K562 (cell line): ENCODE data around the gene TBL1X. TPM values are rescaled to one million over a fixed set of nuclear protein-coding genes. Genes with fewer than 3 reads are reported as not detected.

Experiments
- ATF1 ChIP-seq, 2 experiments: fragments of 450-650 bp in 1 of 2; IDR thresholded peaks; 2 replicates each; pipeline ENCODE4 v1.6.1; 2016; ENCODE audit warnings: missing compliant biosample characterization in 1 of 2, missing genetic modification characterization in 1 of 2
- BHLHE40 ChIP-seq: IDR thresholded peaks from 2 replicates; pipeline ENCODE4 v1.6.1; 2011; ENCODE audit warnings: low read length, improper control_type of control experiment
- ELF4 ChIP-seq: fragments of 450-650 bp; formaldehyde crosslinking; IDR thresholded peaks from 2 replicates; pipeline ENCODE4 v1.4.0; 2022; ENCODE audit warnings: missing genetic modification characterization
- ESRRB ChIP-seq: fragments of 250-450 bp; sonication (Bioruptor Pico); IDR thresholded peaks from 2 replicates; pipeline ENCODE4 v1.5.0; 2020; ENCODE audit warnings: mild to moderate bottlenecking, moderate library complexity, borderline replicate concordance
- FOXA3 ChIP-seq, 2 experiments: fragments of 450-650 bp in 1 of 2; sonication (generic) in 1 of 2; formaldehyde crosslinking; IDR thresholded peaks in 1 of 2; conservative IDR thresholded peaks in 1 of 2; 2 replicates each; pipeline versions ENCODE4 v1.4.0 to v1.8.0; 2020 to 2022; ENCODE audit warnings: mild to moderate bottlenecking in 2 of 2, missing genetic modification reagents in 1 of 2
- HDAC2 ChIP-seq: fragments of 450-650 bp; IDR thresholded peaks from 2 replicates; pipeline ENCODE4 v1.6.1; 2016; ENCODE audit warnings: mild to moderate bottlenecking
- MIER1 ChIP-seq: fragments of 450-650 bp; IDR thresholded peaks from 2 replicates; pipeline ENCODE4 v1.6.1; 2016; ENCODE audit warnings: antibody characterized with exemption, mild to moderate bottlenecking, low read depth
- MLLT1 ChIP-seq, 2 experiments: fragments of 450-650 bp; IDR thresholded peaks; 2 replicates each; pipeline ENCODE4 v1.6.1; 2016
- NCOR1 ChIP-seq: fragments of 450-650 bp; IDR thresholded peaks from 2 replicates; pipeline ENCODE4 v1.6.1; 2016; ENCODE audit warnings: mild to moderate bottlenecking, moderate library complexity
- NFE2 ChIP-seq: IDR thresholded peaks from 2 replicates; pipeline ENCODE4 v1.6.1; 2014; ENCODE audit warnings: antibody characterized with exemption, low read depth
- NFIX ChIP-seq: fragments of 250-450 bp; sonication (Bioruptor Pico); IDR thresholded peaks from 2 replicates; pipeline ENCODE4 v1.4.0; 2020; ENCODE audit warnings: low read depth, mild to moderate bottlenecking, moderate library complexity
- RREB1 ChIP-seq: fragments of 250-450 bp; sonication (Bioruptor Pico); IDR thresholded peaks from 2 replicates; pipeline ENCODE4 v1.4.0; 2020
- SAP30 ChIP-seq: fragments of 200-600 bp; sonication (generic); IDR thresholded peaks from 2 replicates; pipeline ENCODE4 v1.6.1; 2012; ENCODE audit warnings: borderline replicate concordance, low read depth, mild to moderate bottlenecking, moderate library complexity, low read length, control low read depth, inconsistent platforms; ENCODE audit not compliant: insufficient read depth, poor library complexity, severe bottlenecking
- TBL1XR1 ChIP-seq, 2 experiments: IDR thresholded peaks; 2 replicates each; pipeline ENCODE4 v1.6.1; 2012; ENCODE audit warnings: improper control_type of control experiment in 2 of 2, low read length in 2 of 2, mild to moderate bottlenecking in 1 of 2
- ZBTB12 ChIP-seq: fragments of 250-450 bp; sonication (Bioruptor Pico); IDR thresholded peaks from 2 replicates; pipeline ENCODE4 v1.4.0; 2020
- ZNF124 ChIP-seq: sonication (generic); formaldehyde crosslinking; IDR thresholded peaks from 2 replicates; pipeline ENCODE4 v1.8.1; 2022; ENCODE audit warnings: missing genetic modification reagents
- ZNF146 ChIP-seq: IDR thresholded peaks from one replicate; pipeline ENCODE4 v1.6.1; 2018; ENCODE audit warnings: missing compliant biosample characterization; ENCODE audit not compliant: unreplicated experiment
- ZNF277 ChIP-seq: fragments of 250-450 bp; sonication (Bioruptor Pico); IDR thresholded peaks from 2 replicates; pipeline ENCODE4 v1.8.0; 2022; ENCODE audit warnings: inconsistent platforms, mild to moderate bottlenecking, moderate library complexity, borderline replicate concordance
- polyA plus RNA-seq, 8 experiments: library from polyadenylated mRNA; depleted of rRNA in 4 of 8; stranded (reverse) in 5 of 8; unstranded in 3 of 8; fragments of >200 nt; fragmentation: Nextera tagmentation in 2 of 8; fragmentation: Illumina TruSeq in 1 of 8; extraction: Ambion mirVana in 2 of 8; extraction: Trizol in 1 of 8; gene quantifications; 2 replicates each; pipeline versions ENCODE4 v1.2.1 to v1.2.3, GENCODE V29; 2011 to 2014; ENCODE audit warnings: inconsistent platforms in 1 of 8, missing spikeins in 1 of 8
- total RNA-seq, 7 experiments: library from RNA; depleted of rRNA in 6 of 7; stranded (reverse); fragments of >200 nt in 6 of 7; fragmentation: Illumina TruSeq in 2 of 7; extraction: Trizol in 2 of 7; gene quantifications; 2 replicates each; pipeline versions ENCODE4 v1.2.1 to v1.2.3, GENCODE V29; 2011 to 2021; ENCODE audit warnings: low replicate concordance in 1 of 7

TBL1X gene
- total and polyA plus RNA-seq, 9 of the 15 experiments (the other 6 are each of a cell fraction or from before 2014, with no cell fraction given), result 6.0 to 49.6 (median 19.7) TPM

GRCh38 chrX:9646471-9647224 lies 181.8 kb downstream of the TBL1X start (continued):
- no peak for TF ChIP-seq ZNF277 (CRISPR knock-in tag)
- peak; percentile 78 to 94 for TF ChIP-seq FOXA3 (CRISPR knock-in tag; conservative IDR thresholded peaks at IDR 0.05 in 1 of 2, IDR thresholded peaks at IDR 0.05 in 1 of 2)
- no peak for TF ChIP-seq ZNF146
- no peak for TF ChIP-seq ELF4 (CRISPR knock-in tag)
- no peak for TF ChIP-seq ZBTB12 (CRISPR knock-in tag)
- TF ChIP-seq MIER1, result no peak
- no peak; the same call in 1 of the 2 replicates for TF ChIP-seq NCOR1
- TF ChIP-seq ATF1 (CRISPR knock-in tag; IDR thresholded peaks at IDR 0.05), result no peak
- peak; percentile 53 for TF ChIP-seq ATF1 (tag; IDR thresholded peaks at IDR 0.05)
- no peak for TF ChIP-seq SAP30
- no peak for TF ChIP-seq HDAC2
- TF ChIP-seq ESRRB, result no peak
- TF ChIP-seq TBL1XR1 (IDR thresholded peaks at IDR 0.05; ENCODE audit: low read length in 2 of 2), result no peak
- no peak for TF ChIP-seq RREB1 (CRISPR knock-in tag)
- no peak for TF ChIP-seq NFIX (CRISPR knock-in tag)
- no peak for TF ChIP-seq MLLT1 (IDR thresholded peaks at IDR 0.05)
- 0 out of 2 replicates have a peak, but pooled peaks have one; percentile 20 for TF ChIP-seq BHLHE40
- TF ChIP-seq ZNF124, result no peak
- no peak for TF ChIP-seq NFE2
